GM21717 (cell line): Measurements from ENCODE around the gene NFKB1.
"Not testable (repeated sequence)": the region's sequence is repeated elsewhere in the genome, so short reads cannot be mapped to it uniquely, and the experiment has no call there.

Source experiments
- ATAC-seq: cut with Tn5 transposase; IDR thresholded peaks from one replicate; pipeline ENCODE4 v1.9.1; 2021; ENCODE audit warnings: mild to moderate bottlenecking, moderate library complexity; ENCODE audit not compliant: unreplicated experiment

NFKB1 gene

DNA sequence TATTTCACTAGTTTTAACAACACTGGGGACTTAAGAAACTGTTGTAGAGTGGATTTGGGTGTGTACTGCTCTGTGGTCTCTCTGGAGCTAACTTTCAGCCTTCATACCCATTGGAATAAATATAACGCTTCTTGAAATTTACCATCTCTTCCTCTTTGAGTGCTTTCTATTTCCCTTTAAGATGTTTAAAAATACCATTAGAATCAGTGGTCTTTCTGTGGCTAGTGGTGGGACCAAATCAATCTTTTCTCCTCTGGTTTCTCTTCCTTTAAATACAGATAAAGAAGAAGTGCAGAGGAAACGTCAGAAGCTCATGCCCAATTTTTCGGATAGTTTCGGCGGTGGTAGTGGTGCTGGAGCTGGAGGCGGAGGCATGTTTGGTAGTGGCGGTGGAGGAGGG is 92.0 kb downstream of the NFKB1 start:
- no peak for ATAC-seq

DNA sequence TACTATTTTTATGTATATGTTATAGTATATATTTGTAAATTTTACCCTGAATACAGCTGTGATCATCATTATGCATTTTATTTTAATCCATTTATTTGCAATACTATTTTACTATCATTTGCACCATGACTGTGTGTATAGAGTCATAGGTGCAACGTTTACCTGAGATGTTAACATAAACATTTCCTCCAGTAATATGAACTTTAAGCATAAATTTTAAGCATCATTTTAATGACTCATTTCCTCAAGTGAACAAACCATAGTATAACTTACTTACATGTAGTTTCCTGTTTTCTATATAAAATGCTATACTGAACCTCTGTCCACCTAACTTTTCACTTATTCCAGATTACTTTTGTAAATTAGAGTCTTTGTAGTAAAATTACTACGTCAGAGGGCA is 92.8 kb downstream of the NFKB1 start:
- no peak for ATAC-seq

DNA sequence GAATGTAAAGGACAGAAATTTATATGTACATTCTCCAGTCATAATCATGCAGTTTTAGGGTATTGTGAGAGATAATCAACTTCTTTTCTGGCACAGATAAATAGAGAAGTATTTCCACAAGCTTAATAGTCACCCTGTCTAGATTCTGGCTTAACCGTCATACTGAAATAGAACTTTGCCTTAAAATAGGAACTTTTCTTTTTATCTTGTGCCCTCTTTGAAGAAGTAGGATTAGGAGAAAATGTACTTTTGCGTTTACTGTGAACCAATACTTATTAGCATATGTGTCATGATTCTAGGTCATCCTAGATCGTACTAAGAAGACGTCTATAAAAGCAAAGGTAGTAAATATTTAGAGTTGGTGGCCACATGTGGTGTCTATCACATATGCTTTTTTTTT is 95.4 kb downstream of the NFKB1 start:
- no peak for ATAC-seq

DNA sequence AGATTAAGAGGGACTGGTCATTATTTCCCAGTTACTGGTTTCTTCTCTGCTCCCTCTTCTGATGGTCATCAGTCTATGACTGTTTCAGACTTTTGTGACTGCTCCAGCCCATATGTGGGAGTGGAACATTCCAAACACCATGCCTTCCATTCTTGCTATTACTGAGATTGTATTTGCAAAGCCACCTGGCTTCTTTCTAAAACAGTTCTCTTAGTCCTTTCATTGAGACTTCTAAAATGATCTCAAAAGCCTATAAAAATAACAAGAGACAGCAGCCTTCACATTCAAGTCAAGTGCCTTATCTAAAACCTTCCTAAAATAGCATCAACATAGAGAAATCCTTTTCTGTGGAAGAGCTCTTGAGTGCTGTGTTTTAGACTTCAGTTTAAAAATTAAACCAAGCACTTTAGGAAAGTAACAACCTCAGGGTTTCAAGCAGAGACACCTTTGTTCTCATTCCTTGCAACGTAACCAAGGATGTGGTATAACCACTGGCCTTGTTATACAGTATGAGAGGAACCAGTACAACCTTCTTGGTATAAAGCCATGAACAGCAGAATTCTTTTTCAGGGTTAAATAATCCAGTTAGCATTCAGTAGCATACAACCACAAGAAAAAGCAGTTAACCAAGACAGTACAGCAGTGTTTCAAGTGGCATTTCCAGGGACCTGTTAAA is 97.1 kb downstream of the NFKB1 start:
- ATAC-seq, result peak; percentile 46

DNA sequence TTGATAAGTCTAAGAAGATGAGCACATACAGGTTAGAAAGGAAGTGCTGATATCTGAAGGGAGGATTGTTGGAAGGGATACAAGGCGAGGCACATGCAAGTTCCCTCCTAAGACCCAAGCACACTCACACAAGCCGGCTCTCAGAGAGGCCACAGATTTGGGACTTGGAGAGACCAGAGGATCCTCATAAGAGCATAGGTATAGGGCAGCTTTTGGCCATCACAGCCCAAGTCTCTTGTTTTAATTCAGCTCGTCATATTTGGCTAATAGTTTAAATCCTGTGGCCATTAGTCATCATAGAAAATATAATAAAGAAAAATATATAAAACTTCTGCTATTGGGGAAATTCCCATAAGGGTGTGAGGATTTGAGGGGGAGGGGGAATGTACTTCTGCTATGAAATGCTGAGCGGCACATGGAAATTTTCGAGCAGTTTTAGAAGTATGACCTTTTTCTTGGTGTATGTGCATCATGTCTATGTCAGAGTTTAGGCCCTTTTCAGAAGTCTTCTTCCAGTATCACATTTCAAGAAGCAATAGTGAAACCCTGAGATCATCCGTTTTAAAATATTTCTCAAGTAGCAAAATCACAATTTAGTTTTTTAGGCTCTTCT is 97.7 kb downstream of the NFKB1 start:
- peak; percentile 57 for ATAC-seq

DNA sequence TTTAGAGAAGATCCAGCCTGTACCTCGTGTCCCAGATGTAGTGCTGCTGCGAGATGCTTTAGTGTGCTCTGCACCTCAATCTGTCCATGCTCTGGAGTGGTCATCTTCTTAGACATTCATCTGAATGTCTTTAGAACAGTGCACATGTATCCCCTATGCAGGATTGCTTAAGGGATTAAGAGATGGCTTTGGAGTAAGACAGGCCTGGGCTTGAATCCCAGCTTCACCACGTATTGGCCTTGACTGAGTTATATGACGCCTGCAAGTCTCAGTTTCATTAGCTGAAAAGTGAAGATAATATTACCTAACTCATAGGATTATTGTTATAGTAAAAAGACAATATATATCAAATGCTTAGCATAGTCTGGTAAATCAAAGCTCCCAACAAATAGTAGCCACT is 98.3 kb downstream of the NFKB1 start:
- peak; percentile 28 for ATAC-seq

DNA sequence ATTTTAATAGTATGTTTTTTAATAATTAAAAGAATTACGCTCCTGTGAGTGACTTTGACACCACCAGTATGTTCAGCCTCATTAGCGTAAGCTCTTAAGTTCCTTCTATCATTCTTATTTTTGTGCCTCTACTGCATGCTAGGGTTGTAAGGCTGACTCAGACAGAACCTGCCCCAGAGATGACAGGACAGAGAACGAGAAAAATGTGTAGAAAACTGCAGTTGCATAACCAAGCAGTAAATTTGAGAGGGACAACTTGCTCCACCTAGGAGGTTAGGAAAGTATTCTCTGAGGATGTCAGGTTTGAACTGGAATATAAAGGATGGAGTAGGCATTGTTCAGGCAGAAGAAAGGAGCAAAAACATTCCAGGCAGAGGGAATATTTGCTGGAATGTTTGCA is 98.7 kb downstream of the NFKB1 start:
- ATAC-seq, result no peak

DNA sequence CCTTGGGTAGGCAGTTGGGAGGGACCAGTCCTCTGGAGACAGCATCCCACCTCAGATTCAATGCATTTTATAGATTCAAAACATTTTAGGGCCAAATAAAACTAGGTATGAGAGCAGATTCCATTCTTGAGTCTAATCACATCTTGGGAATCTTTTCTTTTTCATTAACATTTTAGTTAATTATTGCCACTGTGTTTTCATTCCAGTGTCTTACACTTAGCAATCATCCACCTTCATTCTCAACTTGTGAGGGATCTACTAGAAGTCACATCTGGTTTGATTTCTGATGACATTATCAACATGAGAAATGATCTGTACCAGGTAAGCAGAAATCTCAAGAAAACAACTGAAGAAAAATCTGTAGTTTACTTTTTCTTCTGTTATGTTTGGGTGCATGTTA is 99.5 kb downstream of the NFKB1 start:
- no peak for ATAC-seq

DNA sequence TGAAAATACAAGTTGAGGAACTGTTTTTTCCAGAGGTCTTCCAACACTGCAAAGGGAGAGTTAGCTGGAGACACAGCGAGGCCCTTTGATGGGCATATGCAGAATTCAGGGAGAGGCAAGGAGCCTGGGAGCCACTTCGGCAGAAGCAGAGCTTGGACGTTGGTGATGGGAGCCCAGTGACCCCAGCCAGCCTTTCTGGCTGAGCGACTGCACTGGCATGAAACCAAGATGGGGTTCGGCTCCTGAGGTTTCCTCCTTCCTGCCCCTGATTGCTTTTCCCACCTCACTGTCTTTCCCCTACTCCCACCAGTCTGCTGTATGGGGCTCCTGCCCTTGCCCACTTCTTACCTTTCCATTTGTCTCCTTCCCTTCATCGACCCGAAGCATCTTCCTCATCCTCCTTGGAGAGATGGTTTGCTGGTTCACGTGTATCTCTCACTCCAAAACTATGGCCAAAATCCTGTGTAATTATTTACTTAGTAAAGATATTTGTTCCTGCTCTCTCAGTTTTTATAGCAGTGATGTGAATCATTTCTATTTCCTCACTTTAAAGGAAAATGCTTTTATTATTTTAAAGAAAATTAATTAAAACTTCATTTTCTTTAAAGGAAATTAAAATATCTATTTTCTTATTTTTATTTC is 100.5 kb downstream of the NFKB1 start:
- no peak for ATAC-seq

DNA sequence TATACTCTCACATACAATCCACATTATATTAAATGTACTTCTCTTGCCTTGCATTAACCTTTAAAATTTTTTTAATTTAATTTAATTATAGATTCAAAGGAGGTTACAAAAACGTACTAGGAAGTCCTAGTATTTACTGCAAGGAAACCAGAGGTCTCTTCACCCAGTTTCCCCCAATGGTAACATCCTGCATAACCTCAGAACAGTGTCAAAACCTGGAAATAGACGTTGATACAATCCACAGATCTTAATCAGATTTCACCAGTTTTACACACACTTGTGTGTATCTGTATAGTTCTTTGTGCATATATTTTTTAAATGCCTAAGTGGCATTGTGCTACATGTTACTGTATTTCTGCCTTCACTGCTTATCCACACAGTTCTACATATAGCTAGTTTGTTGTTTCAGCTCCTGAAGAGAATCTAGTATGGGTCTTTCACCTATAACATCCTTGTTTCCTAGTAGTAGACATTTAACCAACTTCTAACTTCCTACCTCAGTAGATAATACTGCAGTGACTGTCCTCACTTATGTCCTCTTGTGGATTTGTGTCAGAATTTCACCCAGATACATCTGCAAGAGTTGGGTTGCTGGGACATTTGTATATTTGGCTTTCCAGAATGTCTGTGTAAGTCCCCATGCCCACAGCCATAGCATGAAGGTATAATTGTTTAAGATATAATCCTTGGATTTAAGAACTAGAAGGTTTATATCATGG is 103.2 kb downstream of the NFKB1 start:
- ATAC-seq, result no peak

DNA sequence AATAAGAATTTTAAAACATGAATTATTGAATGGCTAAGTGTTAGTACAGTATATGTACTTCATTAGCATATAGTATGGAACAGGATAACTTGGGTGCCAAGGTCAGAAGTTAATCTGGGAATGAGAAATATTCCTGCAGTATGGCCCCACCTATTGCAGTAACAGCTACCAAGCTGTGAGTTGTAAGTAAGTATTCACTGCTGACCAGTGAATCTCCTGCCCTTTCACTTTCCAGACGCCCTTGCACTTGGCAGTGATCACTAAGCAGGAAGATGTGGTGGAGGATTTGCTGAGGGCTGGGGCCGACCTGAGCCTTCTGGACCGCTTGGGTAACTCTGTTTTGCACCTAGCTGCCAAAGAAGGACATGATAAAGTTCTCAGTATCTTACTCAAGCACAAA is 105.1 kb downstream of the NFKB1 start:
- ATAC-seq, result no peak

DNA sequence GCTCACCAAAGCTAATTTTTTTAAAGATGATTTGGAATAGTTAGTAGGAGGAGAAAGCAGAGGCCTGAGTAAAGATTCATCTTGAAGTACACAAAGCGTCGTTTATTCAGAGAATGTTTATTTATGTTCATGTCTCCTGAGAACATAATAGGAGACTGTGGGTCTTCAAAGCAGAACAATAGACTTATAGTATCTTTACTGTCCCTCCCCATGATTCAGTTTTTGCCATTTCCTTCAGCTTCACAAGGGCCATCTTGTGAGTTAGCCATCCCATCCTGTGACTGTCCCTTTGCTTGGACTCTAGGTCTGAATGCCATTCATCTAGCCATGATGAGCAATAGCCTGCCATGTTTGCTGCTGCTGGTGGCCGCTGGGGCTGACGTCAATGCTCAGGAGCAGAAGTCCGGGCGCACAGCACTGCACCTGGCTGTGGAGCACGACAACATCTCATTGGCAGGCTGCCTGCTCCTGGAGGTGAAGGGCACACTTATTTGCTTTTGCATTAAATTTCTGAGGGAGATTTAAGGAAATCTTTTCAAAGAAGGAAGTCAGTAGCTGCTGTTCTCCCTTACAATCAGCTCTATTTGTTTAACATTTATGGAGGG is 105.8 kb downstream of the NFKB1 start:
- no peak for ATAC-seq

DNA sequence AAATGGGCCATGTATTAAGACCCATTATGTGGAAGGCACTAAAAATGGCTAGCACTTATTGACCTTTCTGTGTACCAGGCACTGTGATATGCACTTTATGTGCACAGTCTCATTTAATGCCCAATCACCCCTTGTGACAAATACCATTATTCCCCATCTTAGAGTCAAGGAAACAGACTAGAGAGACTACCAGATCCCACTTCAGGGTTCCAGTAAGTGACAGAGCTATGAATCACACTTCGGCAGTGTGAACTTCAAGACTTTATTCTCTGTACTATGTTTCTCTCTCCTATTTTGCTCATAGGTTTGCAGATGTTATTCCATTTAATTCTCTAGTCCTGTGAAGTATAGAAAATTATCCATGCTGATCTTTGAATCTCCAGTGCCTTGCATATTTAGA is 107.0 kb downstream of the NFKB1 start:
- ATAC-seq, result no peak

DNA sequence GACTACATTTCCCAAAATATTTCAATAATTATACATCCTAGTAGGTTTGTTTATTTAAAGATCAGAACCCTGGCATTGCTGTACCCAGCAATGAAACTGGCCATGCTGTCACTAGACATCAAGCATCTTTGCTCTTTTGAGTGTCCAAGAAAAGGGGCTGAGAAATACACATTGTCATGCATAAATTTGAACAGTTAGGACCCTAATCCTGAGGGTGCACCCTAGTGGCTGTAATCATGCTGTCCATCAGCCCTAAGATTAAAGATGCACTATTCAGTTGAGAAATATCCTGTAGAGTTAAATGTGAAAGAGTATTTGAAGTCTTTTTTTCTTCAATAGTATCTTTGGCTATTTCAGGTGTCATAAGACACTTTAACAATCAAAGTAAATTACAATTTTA is 108.8 kb downstream of the NFKB1 start:
- no peak for ATAC-seq

DNA sequence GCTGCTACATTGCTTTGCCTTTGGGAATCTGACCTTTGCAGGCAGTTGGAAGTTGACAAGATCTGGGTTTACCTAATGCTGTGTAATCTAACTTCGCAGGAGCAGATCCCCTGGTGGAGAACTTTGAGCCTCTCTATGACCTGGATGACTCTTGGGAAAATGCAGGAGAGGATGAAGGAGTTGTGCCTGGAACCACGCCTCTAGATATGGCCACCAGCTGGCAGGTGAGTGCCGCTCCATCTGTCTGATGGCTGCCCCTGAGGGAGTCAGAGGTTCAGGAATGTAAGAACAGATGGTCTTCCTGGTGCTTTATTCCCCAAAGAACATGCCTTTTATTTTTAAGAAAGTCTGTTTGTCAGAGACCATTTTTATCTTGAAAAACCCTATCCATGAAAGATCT is 109.3 kb downstream of the NFKB1 start:
- no peak for ATAC-seq

DNA sequence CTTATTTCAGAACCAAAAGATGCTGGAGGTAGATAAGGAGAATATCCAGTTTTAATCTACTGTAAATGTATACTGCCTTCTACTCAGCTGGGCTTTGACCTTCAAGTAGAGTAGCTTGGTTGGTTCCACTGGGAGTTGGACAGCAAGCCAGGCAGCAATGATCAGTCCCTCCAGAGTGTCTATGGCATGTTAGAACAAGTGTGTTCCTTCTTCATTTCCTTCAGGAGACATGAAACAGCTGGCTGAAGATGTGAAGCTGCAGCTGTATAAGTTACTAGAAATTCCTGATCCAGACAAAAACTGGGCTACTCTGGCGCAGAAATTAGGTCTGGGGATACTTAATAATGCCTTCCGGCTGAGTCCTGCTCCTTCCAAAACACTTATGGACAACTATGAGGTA is 111.1 kb downstream of the NFKB1 start:
- no peak for ATAC-seq

DNA sequence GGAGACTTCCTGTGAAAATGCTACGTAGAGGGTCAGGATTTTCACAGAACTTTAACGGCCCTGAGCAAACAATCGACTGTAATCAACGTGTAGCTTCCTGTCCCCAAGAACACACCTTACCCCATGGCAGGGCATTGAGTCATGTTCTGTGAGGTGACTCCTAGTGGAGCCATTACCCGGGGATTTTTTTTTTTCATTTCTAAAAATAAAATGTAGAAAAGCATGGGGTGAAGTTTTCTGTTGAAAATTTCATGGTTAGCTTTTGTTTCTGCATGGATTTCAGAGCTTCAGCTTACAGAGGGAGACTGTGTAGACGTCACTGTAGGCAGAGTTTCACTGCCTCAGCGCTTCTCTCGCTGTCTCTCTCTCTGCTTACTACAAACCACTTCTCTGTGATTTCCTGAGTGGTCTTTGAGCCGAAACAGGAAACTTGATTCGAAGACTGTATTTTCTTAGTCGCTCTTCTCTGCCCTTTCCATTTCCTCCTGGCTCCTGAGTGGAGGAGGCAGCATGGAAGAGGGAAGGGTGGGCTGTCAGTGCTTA is 111.7 kb downstream of the NFKB1 start:
- ATAC-seq, result no peak

DNA sequence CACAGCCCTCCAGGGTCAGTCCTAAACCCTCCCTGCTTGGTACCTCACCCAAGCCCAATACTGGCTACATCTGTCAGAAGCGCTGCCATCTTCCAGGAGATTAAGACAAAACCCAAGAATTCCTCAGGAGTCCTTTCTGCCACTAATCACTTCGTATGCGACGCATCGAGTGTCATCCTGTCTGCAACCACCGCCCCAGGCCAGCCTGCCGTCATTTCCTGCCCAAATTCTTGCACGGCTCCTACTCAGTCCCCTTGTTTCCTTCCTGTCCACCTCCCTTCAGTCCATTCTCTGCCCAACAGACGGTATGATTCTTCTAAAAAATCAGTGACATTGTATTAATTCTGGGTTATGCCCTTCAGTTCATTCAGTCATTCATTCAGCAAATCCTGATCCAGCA is 113.6 kb downstream of the NFKB1 start:
- ATAC-seq, result no peak

DNA sequence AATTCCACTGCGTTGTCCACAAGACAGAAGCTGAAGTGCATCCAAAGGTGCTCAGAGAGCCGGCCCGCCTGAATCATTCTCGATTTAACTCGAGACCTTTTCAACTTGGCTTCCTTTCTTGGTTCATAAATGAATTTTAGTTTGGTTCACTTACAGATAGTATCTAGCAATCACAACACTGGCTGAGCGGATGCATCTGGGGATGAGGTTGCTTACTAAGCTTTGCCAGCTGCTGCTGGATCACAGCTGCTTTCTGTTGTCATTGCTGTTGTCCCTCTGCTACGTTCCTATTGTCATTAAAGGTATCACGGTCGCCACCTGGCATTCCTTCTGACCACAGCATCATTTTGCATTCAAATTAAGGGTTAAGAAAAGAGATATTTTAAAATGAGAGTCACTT is 115.5 kb downstream of the NFKB1 start:
- no peak for ATAC-seq

DNA sequence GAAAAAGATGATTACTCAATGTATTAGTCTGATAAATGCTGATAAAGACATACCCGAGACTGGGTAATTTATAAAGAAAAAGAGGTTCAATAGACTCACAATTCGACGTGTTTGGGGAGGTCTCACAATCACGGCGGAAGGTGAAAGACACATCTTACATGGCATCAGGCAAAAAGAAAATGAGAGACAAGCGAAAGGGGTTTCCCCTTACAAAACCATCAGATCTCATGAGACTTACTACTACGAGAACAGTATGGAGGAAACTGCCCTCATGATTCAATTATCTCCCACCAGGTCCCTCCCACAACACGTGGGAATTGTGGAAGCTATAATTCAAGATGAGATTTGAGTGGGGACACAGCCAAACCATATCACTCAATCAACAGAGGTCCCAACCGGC is 117.9 kb downstream of the NFKB1 start:
- not testable (repeated sequence) for ATAC-seq
